ENCODE data around the gene ANKRD13C.
A peak's percentile ranks its signal among the peaks of the same experiment; 100 is the strongest.

ANKRD13C gene

DNA sequence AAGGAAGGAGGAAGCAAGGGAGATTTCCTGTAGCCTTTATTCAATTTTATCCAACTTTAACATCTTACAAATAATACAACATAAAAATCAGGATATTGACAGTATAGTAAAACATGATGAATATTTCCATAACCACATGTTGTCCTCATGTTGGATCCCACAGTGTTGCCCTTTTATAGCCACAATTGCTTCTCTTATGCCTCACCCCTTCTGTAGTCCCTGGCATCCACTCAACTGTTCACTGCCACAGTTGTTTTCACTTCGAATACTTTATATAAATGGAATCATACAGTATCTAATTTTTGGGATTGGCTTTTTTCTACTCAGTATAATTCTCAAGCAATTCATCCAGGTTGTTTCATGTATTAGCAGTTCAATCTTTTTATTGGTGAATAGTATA lies 88.6 kb downstream of the ANKRD13C start:
- POLR2A ChIA-PET: no interaction called here
- CTCF ChIA-PET: no interaction called here
- DNase-seq (ENCODE audit: extremely low spot score): no peak
- TF ChIP-seq BHLHE40 (IDR thresholded peaks at IDR 0.05; ENCODE audit: borderline replicate concordance): no peak
- no peak for TF ChIP-seq FOXK2 (IDR thresholded peaks at IDR 0.05)

DNA sequence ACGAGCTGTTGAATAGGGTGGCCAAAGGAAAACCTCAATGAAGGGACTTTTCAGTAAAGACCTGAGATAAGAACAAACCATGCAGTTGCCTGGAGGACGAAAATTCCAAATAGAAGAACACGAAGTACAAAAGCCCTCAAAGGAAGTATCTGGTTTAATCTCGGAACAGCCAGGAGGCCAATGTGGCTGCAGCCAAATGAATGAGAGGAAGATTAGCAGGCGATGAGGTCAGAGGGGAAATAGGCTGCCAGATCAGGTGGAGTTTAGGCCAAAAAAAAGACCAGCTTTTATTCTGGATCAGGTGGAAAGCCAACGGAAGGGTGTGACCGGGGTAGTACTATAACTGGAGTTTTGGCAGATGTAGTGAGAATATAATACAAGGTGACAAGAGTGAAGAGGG lies 89.7 kb downstream of the ANKRD13C start:
- TF ChIP-seq TARDBP (IDR thresholded peaks at IDR 0.05) (no peak), SP1 (IDR thresholded peaks at IDR 0.05) (no peak), L3MBTL2 (conservative IDR thresholded peaks at IDR 0.05) (no peak), LEF1 (IDR thresholded peaks at IDR 0.05; ENCODE audit: borderline replicate concordance) (no peak), NFRKB (IDR thresholded peaks at IDR 0.05) (no peak), FOXM1 (IDR thresholded peaks at IDR 0.05; ENCODE audit: borderline replicate concordance) (no peak)
- TF ChIP-seq, protein P1, sequence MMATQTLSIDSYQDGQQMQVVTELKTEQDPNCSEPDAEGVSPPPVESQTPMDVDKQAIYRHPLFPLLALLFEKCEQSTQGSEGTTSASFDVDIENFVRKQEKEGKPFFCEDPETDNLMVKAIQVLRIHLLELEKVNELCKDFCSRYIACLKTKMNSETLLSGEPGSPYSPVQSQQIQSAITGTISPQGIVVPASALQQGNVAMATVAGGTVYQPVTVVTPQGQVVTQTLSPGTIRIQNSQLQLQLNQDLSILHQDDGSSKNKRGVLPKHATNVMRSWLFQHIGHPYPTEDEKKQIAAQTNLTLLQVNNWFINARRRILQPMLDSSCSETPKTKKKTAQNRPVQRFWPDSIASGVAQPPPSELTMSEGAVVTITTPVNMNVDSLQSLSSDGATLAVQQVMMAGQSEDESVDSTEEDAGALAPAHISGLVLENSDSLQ (IDR thresholded peaks at IDR 0.05): no peak
- DNase-seq (ENCODE audit: extremely low spot score): no peak
- POLR2A ChIA-PET: no interaction called here
- CTCF ChIA-PET: no interaction called here

DNA sequence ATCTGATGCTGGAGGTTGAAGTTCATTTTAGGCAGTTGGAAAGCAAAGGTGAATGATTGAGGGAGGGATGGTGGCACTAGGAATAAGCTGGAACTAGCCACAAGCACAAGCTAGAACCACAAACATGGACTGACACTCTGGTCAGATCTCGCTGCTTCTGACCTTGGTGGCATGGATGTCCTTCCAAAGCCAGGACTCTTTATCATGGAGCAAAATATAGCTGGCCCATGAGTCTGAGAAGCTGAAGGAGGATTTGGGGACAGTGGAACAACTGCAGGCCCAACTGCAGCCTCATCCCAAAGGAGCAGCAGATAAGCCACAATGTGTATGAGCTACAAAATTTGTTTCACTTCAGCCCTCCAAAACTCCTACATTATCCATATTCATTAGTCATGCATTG lies 97.9 kb downstream of the ANKRD13C start:
- no peak for TF ChIP-seq ELF4 (IDR thresholded peaks at IDR 0.05)
- TF ChIP-seq FOXK2 (IDR thresholded peaks at IDR 0.05): no peak
- no peak for TF ChIP-seq BHLHE40 (IDR thresholded peaks at IDR 0.05; ENCODE audit: borderline replicate concordance)
- TF ChIP-seq, protein P1 (IDR thresholded peaks at IDR 0.05): no peak
- no peak for TF ChIP-seq SUZ12 (IDR thresholded peaks at IDR 0.05)
- no peak for TF ChIP-seq ARNT (IDR thresholded peaks at IDR 0.05)
- no peak for TF ChIP-seq ZNF384 (IDR thresholded peaks at IDR 0.05)
- TF ChIP-seq HDGF (IDR thresholded peaks at IDR 0.05; ENCODE audit: borderline replicate concordance): no peak
- TF ChIP-seq SP1 (IDR thresholded peaks at IDR 0.05): no peak
- TF ChIP-seq NFRKB (IDR thresholded peaks at IDR 0.05): no peak
- no peak for TF ChIP-seq FOXM1 (IDR thresholded peaks at IDR 0.05; ENCODE audit: borderline replicate concordance)
- TF ChIP-seq FOXA1 (IDR thresholded peaks at IDR 0.05): no peak
- TF ChIP-seq LEF1 (IDR thresholded peaks at IDR 0.05; ENCODE audit: borderline replicate concordance): no peak
- TF ChIP-seq L3MBTL2 (conservative IDR thresholded peaks at IDR 0.05): no peak
- TF ChIP-seq CTBP1 (IDR thresholded peaks at IDR 0.05; ENCODE audit: borderline replicate concordance): no peak
- TF ChIP-seq TARDBP (IDR thresholded peaks at IDR 0.05): no peak
- CTCF ChIA-PET: no interaction called here
- POLR2A ChIA-PET: no interaction called here
- no peak for DNase-seq (ENCODE audit: extremely low spot score)

DNA sequence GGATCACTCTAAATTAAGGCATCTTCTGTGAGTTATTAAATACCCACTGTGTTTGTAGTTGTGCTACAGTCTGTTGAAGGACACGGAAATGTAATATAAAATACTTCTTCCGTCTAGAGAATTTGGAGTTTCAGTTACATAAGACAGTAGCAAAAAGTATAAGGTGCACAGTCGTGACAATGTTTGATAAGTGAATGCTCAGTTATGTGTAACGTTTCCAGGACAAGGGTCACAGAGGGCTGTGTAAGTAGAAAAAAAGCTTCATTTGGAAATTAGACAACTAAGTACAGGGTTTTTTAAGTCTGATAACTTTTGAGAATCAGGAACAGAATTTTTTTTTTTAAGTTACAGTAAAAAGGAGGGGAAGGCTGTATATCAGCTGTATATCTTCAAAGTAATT lies 105.8 kb downstream of the ANKRD13C start:
- ChIA-PET CTCF (no interaction called here), POLR2A (no interaction called here)
- DNase-seq (ENCODE audit: extremely low spot score): no peak
- TF ChIP-seq SP1 (IDR thresholded peaks at IDR 0.05) (no peak), BHLHE40 (IDR thresholded peaks at IDR 0.05; ENCODE audit: borderline replicate concordance) (no peak), L3MBTL2 (conservative IDR thresholded peaks at IDR 0.05) (no peak), HDGF (IDR thresholded peaks at IDR 0.05; ENCODE audit: borderline replicate concordance) (no peak), ARNT (IDR thresholded peaks at IDR 0.05) (no peak), FOXM1 (IDR thresholded peaks at IDR 0.05; ENCODE audit: borderline replicate concordance) (no peak), TARDBP (IDR thresholded peaks at IDR 0.05) (no peak), FOXK2 (IDR thresholded peaks at IDR 0.05) (no peak), CTBP1 (IDR thresholded peaks at IDR 0.05; ENCODE audit: borderline replicate concordance) (no peak), ELF4 (IDR thresholded peaks at IDR 0.05) (no peak), FOXA1 (IDR thresholded peaks at IDR 0.05) (no peak), SUZ12 (IDR thresholded peaks at IDR 0.05) (no peak), NFRKB (IDR thresholded peaks at IDR 0.05) (no peak), ZNF384 (IDR thresholded peaks at IDR 0.05) (no peak), LEF1 (IDR thresholded peaks at IDR 0.05; ENCODE audit: borderline replicate concordance) (no peak)
- TF ChIP-seq, protein P1 (IDR thresholded peaks at IDR 0.05): no peak

DNA sequence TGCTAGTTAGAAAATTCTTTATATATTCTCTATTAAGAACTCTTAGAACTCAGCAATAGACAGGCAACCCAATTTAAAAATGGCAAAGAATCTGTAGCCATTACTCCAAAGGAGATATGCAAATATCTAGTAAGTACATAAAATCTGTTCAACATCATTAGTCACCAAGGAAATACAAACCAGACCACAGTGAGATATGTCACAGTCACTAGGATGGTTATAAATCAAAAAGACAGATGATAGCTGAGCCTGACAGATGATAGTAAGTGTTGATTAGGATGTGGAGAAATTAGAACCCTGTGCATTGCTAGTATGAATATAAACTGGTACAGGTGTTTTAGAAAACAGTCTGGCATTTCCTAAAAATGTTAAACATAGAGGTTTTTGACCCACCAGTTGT lies 106.8 kb downstream of the ANKRD13C start:
- no peak for TF ChIP-seq FOXM1 (IDR thresholded peaks at IDR 0.05; ENCODE audit: borderline replicate concordance)
- TF ChIP-seq, protein P1 (IDR thresholded peaks at IDR 0.05): peak; percentile 77
- DNase-seq (ENCODE audit: extremely low spot score): no peak
- ChIA-PET CTCF (interaction anchor here (0.5 kb wide), 1 partner anchor 12 kb away, joined by 3 read pairs; no protein-coding TSS in a partner anchor), POLR2A (no interaction called here)

DNA sequence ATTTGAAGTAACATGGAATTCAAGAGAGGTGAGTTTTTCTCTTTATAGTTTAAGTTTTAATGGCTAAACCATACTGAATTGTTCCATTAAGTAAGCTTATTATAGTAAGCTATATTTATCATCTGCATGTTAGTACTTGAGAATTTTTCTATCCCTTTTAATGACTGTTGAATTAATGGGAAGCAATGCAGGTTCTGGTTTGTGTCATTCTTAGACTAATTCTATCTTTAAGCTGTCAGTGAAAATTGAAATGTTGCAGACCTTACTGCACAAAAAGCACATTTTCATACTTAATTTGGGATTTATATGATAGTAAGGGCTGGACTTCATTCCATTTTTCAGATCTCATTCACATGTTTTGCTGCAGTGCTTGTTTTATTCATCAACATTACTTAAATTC lies 107.4 kb downstream of the ANKRD13C start:
- ChIA-PET CTCF (no interaction called here), POLR2A (no interaction called here)
- DNase-seq (ENCODE audit: extremely low spot score): no peak
- TF ChIP-seq L3MBTL2 (conservative IDR thresholded peaks at IDR 0.05): no peak

DNA sequence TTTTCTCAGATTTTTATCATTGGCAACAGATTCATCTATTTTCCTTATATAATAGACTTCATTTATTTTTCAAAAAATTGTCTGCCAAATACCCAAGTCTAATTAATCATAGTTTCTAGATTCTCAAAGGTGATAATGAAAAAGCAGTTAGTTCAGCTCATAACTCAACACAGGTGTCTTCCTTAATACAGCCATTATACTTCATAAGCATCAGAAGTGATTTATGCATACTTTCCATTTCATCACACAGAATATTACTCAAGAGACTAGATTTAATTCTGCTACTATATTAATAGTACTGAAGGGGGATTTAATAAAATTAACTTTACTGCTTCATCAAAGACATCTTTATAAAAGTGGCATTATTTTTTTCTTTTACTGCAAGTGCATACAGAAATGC lies 114.6 kb downstream of the ANKRD13C start:
- POLR2A ChIA-PET: no interaction called here

More for the DNA sequence above, 114.6 kb downstream of the ANKRD13C start:
- no peak for DNase-seq (ENCODE audit: extremely low spot score)
- CTCF ChIA-PET: no interaction called here
- no peak for TF ChIP-seq NFRKB (IDR thresholded peaks at IDR 0.05)
- no peak for TF ChIP-seq BHLHE40 (IDR thresholded peaks at IDR 0.05; ENCODE audit: borderline replicate concordance)
- TF ChIP-seq ZNF384 (IDR thresholded peaks at IDR 0.05): no peak
- no peak for TF ChIP-seq ELF4 (IDR thresholded peaks at IDR 0.05)
- no peak for TF ChIP-seq SUZ12 (IDR thresholded peaks at IDR 0.05)

Data from HEK293T (cell line).